Peyer's patch (tissue), 4 donors: Measurements from ENCODE around the gene GARRE1.

ENCODE experiments used
- CTCF ChIP-seq, 6 experiments: fragments of 450-650 bp in 4 of 6; fragments of 200-600 bp in 2 of 6; sonication (generic) in 1 of 6; IDR thresholded peaks; one replicate each; pipeline ENCODE4 v1.5.1; 2017 to 2019; ENCODE audit warnings: antibody characterized with exemption in 6 of 6, mild to moderate bottlenecking in 3 of 6, moderate library complexity in 1 of 6
- POLR2A ChIP-seq, 2 donors: fragments of 450-650 bp; IDR thresholded peaks; one replicate each; pipeline ENCODE4 v1.5.1; 2017; ENCODE audit warnings: antibody characterized with exemption in 2 of 2, mild to moderate bottlenecking in 2 of 2, moderate library complexity in 2 of 2

GRCh38 chr19:34300962-34301361, 46.6 kb downstream of the GARRE1 start:
- TF ChIP-seq POLR2A (IDR thresholded peaks at IDR 0.05) (no peak), CTCF (IDR thresholded peaks at IDR 0.05) (no peak)
